NCI-H2107 (cell line): ENCODE measurements around the gene MARCKS.
"Not testable (repeated sequence)": the region's sequence is repeated elsewhere in the genome, so short reads cannot be mapped to it uniquely, and the experiment has no call there.

Experiments used
- DNase-seq: peaks from one replicate; lab custom pipeline; 2025; lab: John Stamatoyannopoulos, UW

The MARCKS gene

GRCh38 chr6:113884011-113884410 is 26.9 kb downstream of the MARCKS start:
- DNase-seq, result no peak

DNA sequence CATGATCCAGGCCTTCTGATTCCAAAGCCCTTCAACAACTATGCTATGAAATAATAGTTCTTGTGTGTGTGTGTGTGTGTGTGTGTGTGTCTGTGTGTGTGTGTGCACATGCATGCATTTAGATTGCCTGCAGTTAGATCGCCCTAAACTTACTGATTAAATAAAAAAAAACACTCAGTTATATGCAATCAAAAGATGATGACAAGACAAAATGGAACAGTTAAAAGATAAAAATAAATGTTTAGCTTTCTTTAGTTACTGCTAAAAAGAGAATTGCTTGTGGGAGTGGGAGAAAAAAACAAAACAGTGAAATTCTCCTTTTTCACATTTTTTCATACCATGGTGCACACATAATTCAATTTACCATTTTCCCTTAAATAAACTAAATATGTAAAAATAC is 29.4 kb downstream of the MARCKS start:
- no peak for DNase-seq

- no peak for DNase-seq
Measured at GRCh38 chr6:113888493-113888892, 31.3 kb downstream of the MARCKS start.

DNA sequence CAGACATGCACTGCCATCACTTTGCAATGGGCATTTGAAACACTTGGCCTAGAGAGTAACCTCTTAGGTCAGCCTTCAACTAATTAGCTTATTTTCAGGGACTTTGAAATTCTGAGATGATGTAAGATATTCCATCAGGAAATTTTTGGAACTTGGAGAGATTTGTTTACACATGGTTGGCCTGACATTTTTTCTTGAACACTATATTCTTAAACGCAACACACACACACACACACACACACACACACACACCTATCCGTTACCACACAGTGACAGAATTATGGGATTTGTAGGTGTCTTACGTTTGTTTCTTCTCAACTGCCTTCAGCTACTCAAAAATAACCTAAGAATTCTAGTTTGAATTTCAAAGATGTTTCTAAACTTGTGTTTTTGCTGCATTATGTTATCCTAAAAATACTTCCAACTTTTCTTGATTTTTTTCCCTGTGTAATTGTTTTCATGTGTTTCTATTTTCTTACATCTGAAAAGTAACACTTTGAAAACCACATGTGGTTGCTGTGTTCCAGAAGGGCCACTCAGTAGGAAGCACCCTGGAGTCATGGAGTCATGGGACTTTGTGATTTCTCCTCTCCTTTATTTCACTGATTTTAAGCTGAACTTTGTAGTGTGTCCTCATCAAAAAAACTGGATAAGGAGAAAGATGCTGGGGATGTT is 31.9 kb downstream of the MARCKS start:
- DNase-seq, result no peak

DNA sequence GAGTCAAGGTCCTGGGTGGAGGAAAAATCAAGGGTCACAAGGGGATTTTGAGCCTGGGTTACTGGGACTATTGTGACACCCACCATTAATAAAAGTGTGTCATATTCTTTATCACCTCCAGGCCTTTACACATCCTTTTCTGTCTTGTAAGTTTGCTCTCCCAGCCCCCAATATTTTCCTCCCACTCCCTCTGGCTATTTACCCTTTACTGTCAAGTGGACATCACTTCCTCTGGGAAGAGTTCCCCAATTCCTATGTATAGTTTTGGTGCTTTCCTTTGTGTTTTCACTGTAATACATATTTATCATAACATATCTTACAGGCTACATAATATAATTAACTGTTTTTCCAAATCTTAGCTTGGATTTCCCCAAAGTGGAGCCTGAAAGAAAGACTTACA is 36.3 kb downstream of the MARCKS start:
- no peak for DNase-seq

DNA sequence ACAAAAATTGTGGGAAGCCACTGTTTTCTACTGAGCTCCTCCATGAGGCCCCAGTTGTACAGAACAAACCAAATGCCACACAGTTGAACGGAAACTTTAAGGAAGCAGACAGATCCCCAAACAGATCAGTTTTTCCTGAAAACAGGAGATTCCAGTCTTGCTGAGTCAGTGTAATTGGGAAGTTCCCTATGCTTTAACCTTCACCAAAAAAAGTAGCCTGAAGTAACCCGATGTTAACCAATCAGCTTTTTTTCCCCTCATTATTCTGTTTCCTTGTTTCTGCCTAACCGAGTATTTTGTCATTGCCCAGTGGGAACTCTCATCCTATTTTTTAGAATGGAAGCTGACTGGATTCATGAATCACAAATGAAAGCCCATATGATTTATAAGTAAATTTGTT is 36.7 kb downstream of the MARCKS start:
- DNase-seq, result no peak

GRCh38 chr6:113894712-113895674 is 37.8 kb downstream of the MARCKS start:
- DNase-seq, result no peak

- no peak for DNase-seq
Measured at GRCh38 chr6:113901482-113901881, 44.3 kb downstream of the MARCKS start.

DNA sequence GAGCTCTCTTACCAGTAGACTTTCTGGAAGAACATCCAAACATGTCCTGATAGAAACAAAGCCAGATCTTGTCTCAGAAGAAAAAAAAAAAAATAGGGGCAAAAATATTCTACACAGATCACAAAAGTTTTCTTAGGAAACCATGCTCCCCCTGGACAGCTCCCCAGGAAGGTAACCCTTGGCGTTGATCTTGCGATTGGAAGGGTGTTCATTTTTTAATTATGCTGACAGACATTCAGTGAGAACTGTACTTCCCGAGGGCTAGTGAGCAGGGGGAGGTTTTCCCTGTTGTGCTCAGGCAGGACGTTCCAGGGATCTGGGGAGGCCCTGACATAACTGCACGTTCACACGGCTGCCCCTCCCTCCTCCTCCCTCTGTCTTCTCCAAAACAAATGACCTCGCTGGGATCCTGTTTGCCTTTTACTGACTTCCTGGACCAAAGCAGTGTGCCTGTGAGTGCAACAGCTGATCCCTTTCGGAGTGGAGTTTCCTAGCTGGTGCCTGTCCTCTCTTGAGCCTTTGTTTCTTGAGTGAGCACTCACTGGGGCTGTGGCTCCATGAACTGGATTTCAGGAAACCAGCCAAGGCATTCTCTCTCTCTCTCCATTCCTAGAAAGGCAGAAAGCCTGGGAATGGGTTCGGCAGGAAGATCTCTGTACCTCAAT is 46.7 kb downstream of the MARCKS start:
- no peak for DNase-seq

- no peak for DNase-seq
Measured at GRCh38 chr6:113907102-113907815, 50.1 kb downstream of the MARCKS start.

DNA sequence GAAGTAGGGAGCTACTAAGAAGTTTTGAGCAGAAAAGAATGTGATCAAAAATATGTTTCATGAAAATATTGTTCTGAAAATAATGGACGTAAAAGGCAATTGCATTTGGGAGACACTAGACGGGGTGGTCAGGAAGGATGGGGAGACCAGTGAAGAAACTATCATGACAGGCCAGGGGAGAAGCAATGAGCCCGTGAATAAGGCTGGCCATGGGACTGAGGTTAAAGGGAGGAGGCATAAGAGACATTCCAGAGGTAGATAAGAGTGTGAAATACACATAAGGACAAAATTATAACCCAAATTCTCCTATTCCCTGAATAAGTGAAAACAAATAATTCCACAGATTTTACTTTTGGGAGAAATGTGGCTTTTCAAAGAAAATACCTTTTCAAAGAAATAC is 51.7 kb downstream of the MARCKS start:
- no peak for DNase-seq

- peak; percentile 10 for DNase-seq
Measured at GRCh38 chr6:113909224-113909856, 52.2 kb downstream of the MARCKS start.

- not testable (repeated sequence) for DNase-seq
Measured at GRCh38 chr6:113910285-113910684, 53.1 kb downstream of the MARCKS start.
